RPMI8226 (cell line): ENCODE data around the gene PSMF1.
"Not testable (repeated sequence)": the region's sequence is repeated elsewhere in the genome, so short reads cannot be mapped to it uniquely, and the experiment has no call there.

Experiments used
- DNase-seq: peaks from one replicate; pipeline ENCODE4 v3.0.0-alpha.2; 2015

Gene PSMF1

GRCh38 chr20:1216527-1217427, 98.4 kb downstream of the PSMF1 start:
- not testable (repeated sequence) for DNase-seq
